Large intestine (tissue), 3 donors: ENCODE results near the gene LSM7. TPM values are rescaled to one million over a fixed set of nuclear protein-coding genes. Genes with fewer than 3 reads are reported as not detected.

Source experiments
- DNase-seq, 2 donors: peaks; one replicate each; pipeline versions ENCODE4 v3.0.0 to v3.0.0-alpha.2; 2013
- H3K27ac ChIP-seq: one replicate; pipeline ENCODE4 v1.5.1; 2013; ENCODE audit warnings: low read length
- H3K27me3 ChIP-seq: 2 replicates; pipeline ENCODE4 v1.6.1; 2013; ENCODE audit warnings: low read length; ENCODE audit not compliant: control insufficient read depth, insufficient read depth
- H3K36me3 ChIP-seq: 2 replicates; pipeline ENCODE4 v1.6.1; 2013; ENCODE audit warnings: low read length; ENCODE audit not compliant: control insufficient read depth, insufficient read depth
- H3K4me1 ChIP-seq: one replicate; pipeline ENCODE4 v1.6.1; 2013; ENCODE audit warnings: low read length; ENCODE audit not compliant: control insufficient read depth, insufficient read depth
- H3K4me3 ChIP-seq: one replicate; pipeline ENCODE4 v1.5.1; 2013; ENCODE audit warnings: low read length
- H3K9me3 ChIP-seq: one replicate; pipeline ENCODE4 v1.6.1; 2013; ENCODE audit warnings: mild to moderate bottlenecking, low read depth, low read length, moderate library complexity; ENCODE audit not compliant: control insufficient read depth
- WGBS: methylation state at CpG from one replicate; pipeline ENCODE4 v1.1.5; 2013; ENCODE audit warnings: low lambda C conversion rate; ENCODE audit not compliant: insufficient coverage; 5-methylcytosine and 5-hydroxymethylcytosine counted together
- polyA plus RNA-seq: library from polyadenylated mRNA; unstranded; fragments of 120-200 nt; gene quantifications from one replicate; pipeline ENCODE4 v1.2.1, GENCODE V29; 2013

The LSM7 gene
- polyA plus RNA-seq, 1 donor, result 152 TPM

DNA sequence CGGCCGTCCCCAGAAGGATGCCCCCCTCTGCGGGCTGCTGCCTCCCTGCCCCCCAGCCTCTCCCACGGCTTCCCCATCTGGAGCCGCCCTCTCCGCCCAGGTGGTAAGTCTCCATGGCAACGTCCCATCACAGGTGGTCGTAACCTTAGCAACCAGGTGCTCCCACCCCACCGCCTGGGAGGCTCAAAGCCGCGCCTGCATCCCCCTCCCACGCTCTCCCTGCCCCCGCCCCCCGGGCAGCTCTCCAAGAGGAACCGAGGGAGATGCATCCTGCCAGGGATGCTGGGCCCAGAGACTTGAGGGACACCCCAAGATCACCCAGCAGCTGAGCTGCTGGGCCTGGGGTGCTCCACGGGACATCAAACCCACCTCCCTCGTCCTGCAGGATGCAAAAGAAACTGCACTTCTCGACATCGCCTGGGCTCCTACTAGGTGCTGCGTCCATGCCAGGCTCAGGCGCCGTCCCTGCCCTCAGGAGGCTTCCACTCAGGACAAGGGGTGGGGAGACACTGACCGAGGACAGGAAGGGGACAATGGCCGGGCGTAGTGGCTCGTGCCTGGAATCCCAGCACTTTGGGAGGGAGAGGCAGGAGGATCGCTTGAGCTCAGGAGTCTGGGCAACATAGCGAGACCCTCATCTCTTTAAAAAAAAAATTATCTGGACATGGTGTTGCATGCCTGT, 15.4 kb downstream of the LSM7 start:
- no CpG with 5 or more reads among the region's 28 CpGs for WGBS
- Histone ChIP-seq H3K27me3 (peaks cover 37% of the 10 kb centered on the region), H3K4me3 (no peak overlapping the region), H3K36me3 (no peaks in the 10 kb centered on the region), H3K9me3 (peaks cover 5% of the 10 kb centered on the region), H3K27ac (no peak overlapping the region), H3K4me1 (peaks cover 4% of the 10 kb centered on the region)
- DNase-seq, result no peak

DNA sequence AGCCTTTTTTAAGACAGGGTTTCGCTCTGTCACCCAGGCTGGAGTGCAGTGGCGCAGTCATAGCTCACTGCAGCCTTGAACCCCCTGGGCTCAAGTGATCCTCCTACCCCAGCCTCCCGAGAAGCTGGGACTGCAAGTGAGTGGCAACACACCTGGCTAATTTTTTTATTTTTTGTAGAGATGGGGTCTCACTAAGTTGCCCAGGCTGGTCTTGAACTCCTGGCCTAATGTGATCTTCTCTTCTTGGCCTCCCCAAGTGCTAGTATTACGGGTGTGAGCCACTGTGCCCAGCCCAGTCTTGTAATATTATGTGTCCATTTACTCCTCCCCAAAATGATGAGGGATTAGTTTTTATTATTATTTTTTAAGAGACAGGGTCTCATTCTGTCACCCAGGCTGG, 17.3 kb downstream of the LSM7 start:
- Histone ChIP-seq H3K27me3 (peaks cover 54% of the 10 kb centered on the region), H3K36me3 (no peaks in the 10 kb centered on the region), H3K27ac (no peak overlapping the region), H3K9me3 (peaks cover 9% of the 10 kb centered on the region), H3K4me1 (peaks cover 8% of the 10 kb centered on the region), H3K4me3 (no peak overlapping the region)
- no peak for DNase-seq
- WGBS, result no CpG with 5 or more reads among the region's 4 CpGs

DNA sequence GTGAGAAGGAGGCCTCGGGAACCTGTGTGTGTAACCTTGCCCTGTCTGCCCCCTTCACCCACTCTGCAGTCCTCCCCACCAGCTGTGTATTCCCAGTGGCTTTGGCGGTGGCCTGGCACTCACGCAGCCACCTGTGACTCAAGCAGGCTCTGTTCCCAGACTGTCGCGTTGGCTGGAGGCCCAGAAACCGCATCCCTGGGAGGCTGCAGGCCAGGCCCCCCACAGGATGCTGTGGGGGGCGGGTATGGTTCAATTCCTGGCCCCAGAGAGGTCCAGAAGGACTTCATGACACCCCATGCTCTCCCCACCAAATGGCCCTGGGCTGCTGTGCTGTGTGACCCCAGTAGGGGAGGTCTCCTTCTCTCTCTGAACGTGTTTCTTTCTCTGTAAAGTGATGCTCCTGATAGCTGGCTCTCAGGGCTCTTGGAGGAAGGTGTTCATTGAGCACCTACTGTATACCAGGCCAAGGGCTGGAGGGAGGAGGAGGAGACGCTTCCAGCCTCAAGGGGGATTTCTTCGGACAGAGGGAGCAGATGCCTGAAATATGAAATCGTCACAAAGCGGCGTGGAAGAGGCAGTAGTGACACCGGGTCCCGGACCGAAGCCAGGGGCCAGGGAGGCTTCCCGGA, 18.5 kb downstream of the LSM7 start:
- H3K9me3 ChIP-seq, result peaks cover 7% of the 10 kb centered on the region
- no peak overlapping the region for H3K27ac ChIP-seq
- no peak for DNase-seq
- peaks cover 59% of the 10 kb centered on the region for H3K27me3 ChIP-seq
- H3K36me3 ChIP-seq, result no peaks in the 10 kb centered on the region
- H3K4me3 ChIP-seq, result no peak overlapping the region
- peaks cover 15% of the 10 kb centered on the region for H3K4me1 ChIP-seq
- WGBS, result no CpG with 5 or more reads among the region's 17 CpGs

DNA sequence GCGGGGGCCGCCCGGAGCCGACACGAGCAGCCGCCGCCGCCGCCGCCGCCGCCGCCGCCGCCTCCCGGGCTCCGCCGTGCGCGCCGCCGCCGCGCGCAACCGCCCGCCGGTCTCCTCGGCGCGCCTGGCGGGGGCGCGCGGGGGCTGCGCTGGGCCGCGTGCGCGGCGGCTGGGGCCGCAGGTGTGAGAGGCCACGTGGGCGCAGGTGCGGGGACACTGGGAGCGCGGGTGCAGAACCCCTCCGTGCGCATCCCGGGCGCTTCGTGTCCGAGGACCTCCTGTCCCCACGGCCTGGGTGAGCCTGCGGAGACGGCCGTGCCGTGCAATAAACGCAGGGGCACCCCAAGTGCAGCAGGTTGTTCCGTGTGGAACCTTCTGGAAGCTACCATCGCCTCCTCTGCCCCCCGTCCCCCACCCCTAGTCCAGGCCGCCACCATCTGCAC, 20.3 kb downstream of the LSM7 start, which contains the start of gene LINGO3:
Gene LINGO3 (minus strand): TSS at position 41 of the 443 bp plus-strand sequence. CDS start 16,378 bp downstream, outside the sequence.
- DNase-seq, result peak in 1 of 2 donors; percentile 46
- Histone ChIP-seq H3K36me3 (no peaks in the 10 kb centered on the region), H3K27me3 (peaks cover 60% of the 10 kb centered on the region), H3K27ac (no peak within 1 kb of the TSS), H3K4me3 (peak within 1 kb of the TSS; percentile 24), H3K9me3 (peaks cover 7% of the 10 kb centered on the region), H3K4me1 (peaks cover 23% of the 10 kb centered on the region)
- WGBS, result no CpG with 5 or more reads among the region's 63 CpGs

DNA sequence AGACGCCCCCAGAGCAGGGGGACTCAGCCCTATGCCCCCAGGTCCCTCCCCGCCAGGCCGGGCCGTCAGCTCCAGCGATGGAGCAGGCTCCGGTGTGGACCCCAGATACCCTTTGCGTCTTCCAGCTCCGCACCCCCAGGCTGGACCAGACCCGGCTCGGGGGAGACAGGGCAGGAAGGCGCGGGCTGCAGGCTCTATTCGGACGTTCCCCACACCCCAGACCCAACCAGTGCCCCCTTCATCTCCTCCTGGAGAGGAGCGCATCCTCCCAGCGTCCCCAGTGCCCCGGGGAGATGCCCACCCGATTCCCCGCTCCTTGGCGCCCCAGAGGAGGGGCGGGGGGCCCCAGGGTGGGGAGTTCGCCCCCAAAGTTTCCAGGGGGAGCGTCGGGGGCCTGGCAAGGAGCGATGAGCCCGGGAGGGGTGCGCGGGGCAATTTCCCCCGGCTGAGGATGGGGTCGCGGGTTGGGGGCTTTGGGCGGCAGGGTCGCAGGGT, 20.8 kb downstream of the LSM7 start:
- DNase-seq, result no peak
- no peaks in the 10 kb centered on the region for H3K36me3 ChIP-seq
- peaks cover 8% of the 10 kb centered on the region for H3K9me3 ChIP-seq
- H3K27me3 ChIP-seq, result peaks cover 60% of the 10 kb centered on the region
- no peak overlapping the region for H3K27ac ChIP-seq
- peaks cover 27% of the 10 kb centered on the region for H3K4me1 ChIP-seq
- no CpG with 5 or more reads among the region's 33 CpGs for WGBS
- peak overlapping the region; percentile 24 for H3K4me3 ChIP-seq

DNA sequence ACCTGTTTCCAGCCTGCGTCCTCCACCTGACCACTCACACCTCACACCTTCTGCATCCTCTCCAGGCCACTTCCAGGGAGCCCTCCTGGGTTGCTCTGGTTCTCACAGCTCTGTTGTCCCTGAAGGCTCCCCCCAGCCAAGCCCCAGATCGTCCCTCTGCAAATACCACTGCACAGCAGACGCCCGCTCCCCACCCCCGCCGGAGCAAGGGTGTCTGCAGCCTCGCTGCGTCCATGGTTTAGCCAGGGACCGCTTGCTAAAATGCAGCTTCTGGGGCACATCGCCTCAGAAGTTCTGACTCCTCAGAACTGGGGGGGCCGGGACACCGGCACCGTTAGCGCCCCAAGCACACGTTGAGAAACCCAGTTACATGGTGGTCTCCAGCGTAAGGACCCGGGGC, 21.4 kb downstream of the LSM7 start:
- H3K27me3 ChIP-seq, result peaks cover 60% of the 10 kb centered on the region
- no peak overlapping the region for H3K4me3 ChIP-seq
- H3K9me3 ChIP-seq, result peaks cover 11% of the 10 kb centered on the region
- WGBS, result no CpG with 5 or more reads among the region's 17 CpGs
- peaks cover 33% of the 10 kb centered on the region for H3K4me1 ChIP-seq
- no peak overlapping the region for H3K27ac ChIP-seq
- no peaks in the 10 kb centered on the region for H3K36me3 ChIP-seq
- DNase-seq, result no peak

DNA sequence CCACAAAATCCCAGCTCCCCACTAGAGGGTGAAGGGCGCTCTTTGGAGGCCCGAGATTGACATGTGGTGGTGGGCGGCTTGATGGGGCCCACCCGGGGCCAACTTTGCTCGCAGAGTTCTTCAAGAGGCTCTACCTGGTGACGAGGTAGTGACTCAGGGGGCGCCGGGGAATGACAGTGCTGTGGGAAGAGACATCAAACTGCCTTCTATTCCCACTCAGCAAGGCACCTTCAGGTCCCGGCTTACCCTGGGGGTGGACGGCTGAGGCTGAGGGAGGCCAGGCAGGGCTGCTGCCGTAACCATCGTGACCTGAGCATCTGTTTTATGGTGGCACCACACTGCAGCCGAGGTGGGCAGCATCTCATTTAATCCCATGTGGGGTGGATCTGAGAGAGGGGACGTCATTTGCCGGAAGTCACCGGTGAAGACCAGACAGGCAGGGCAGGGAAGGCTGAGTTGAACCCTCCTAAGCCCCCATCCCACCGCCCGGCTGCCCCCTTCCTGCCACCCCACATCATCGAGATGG, 22.0 kb downstream of the LSM7 start:
- Histone ChIP-seq H3K27ac (no peak overlapping the region), H3K27me3 (peaks cover 62% of the 10 kb centered on the region), H3K4me1 (peaks cover 33% of the 10 kb centered on the region), H3K4me3 (no peak overlapping the region), H3K9me3 (peaks cover 11% of the 10 kb centered on the region), H3K36me3 (no peaks in the 10 kb centered on the region)
- no peak for DNase-seq
- no CpG with 5 or more reads among the region's 19 CpGs for WGBS

DNA sequence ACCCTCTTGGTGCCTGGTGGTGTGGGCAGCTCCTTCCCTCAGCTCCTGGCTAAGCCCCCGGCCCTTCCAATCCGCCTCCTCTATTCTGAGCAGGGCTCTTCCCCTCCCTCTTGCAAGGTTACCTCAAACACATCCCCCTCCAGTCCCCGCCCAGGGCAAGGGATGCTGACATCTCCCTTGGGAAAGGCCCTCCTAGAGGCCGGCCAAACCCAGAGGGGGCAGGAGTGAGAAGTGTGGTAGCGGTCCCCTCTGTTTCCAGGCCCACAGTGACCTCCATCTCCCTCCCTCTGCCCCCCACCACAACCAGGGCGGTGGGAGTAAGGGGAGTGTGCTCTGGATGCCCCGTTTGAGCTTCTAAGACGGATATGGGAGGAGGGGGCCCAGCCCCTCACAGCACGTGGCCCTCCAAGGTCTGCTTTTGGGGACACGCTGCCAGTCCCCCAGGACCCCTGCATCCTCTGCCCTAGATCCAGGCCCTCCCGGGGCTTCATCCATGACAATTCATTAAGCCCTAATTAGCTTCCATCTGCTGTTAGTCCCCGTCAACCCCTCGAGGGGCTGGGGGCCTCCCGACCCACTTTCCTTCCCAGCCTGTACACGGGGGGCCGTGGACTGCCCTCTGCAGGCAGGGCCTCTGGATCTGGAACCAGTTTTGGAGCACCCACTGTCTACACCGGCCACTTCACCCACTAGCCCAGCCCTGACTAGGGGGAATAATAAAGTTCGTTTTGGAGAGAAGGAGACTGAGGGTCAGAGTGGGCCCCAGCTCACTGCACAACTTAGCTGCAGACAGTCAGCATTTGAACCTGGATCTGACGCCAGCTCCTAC, 22.7 kb downstream of the LSM7 start:
- WGBS, result no CpG with 5 or more reads among the region's 19 CpGs
- Histone ChIP-seq H3K27me3 (peaks cover 67% of the 10 kb centered on the region), H3K27ac (peak overlapping the region; percentile 52), H3K36me3 (no peaks in the 10 kb centered on the region), H3K4me3 (no peak overlapping the region), H3K4me1 (peaks cover 33% of the 10 kb centered on the region), H3K9me3 (peaks cover 11% of the 10 kb centered on the region)
- no peak for DNase-seq

DNA sequence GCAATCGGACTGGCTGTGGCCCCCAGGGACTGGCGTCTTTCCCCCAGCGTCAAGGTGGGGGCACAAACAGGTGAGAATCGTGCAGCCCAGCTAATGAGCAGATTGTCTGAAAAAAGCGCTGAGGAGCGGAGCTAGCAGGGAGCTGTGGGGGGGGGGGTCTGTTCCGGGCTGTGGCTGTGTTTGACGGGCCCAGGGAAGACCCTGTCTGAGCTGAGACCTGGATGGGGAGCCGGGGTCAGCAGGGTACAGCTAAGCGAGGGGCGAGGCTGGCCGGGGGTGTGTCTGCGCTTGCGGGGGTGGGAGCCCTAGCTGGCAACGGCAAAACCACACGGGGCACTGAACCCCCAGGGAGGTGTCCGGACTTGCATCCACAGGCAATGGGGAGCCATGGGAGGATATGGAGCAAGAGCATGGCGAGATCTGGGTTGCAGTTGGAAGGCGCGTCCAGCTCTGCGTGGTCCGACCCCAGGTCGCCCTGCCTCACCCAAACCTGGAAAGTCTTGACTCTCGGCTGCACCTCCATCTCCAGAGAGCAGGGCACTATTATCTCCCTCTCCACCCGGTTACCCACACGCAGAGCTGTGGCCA, 25.1 kb downstream of the LSM7 start:
- no peak overlapping the region for H3K27ac ChIP-seq
- H3K9me3 ChIP-seq, result peaks cover 11% of the 10 kb centered on the region
- DNase-seq, result no peak
- H3K4me3 ChIP-seq, result no peak overlapping the region
- peaks cover 31% of the 10 kb centered on the region for H3K4me1 ChIP-seq
- H3K27me3 ChIP-seq, result peaks cover 47% of the 10 kb centered on the region
- WGBS, result no CpG with 5 or more reads among the region's 26 CpGs
- no peaks in the 10 kb centered on the region for H3K36me3 ChIP-seq
